ENCODE results near the gene KATNB1. TPM values are rescaled to one million over a fixed set of nuclear protein-coding genes. Genes with fewer than 3 reads are reported as not detected.
A peak's percentile ranks its signal among the peaks of the same experiment; 100 is the strongest.
"Not testable (repeated sequence)": the region's sequence is repeated elsewhere in the genome, so short reads cannot be mapped to it uniquely, and the experiment has no call there.

The KATNB1 gene
- total and polyA plus RNA-seq, 2 experiments from 2014 or later = 46.4 to 49.4 TPM

- no peak for DNase-seq (ENCODE audit: low read depth in 1 of 2, low spot score in 1 of 2)
- Histone ChIP-seq H3K9me3 (ENCODE audit: low read depth) (no peaks in the 10 kb centered on the region), H3K27me3 (no peaks in the 10 kb centered on the region), H3K36me3 (no peaks in the 10 kb centered on the region), H3K4me3 (no peak overlapping the region), H3K27ac (peak overlapping the region; percentile 70), H3K4me1 (ENCODE audit: low read depth) (peaks cover 5% of the 10 kb centered on the region)
- TF ChIP-seq CTCF (IDR thresholded peaks at IDR 0.05; ENCODE audit: low read depth, low read length) = no peak
Observed at GRCh38 chr16:57743886-57744641, 8.5 kb downstream of the KATNB1 start.

GRCh38 chr16:57744642-57744903 lies 9.0 kb downstream of the KATNB1 start:
- TF ChIP-seq CTCF (IDR thresholded peaks at IDR 0.05; ENCODE audit: low read depth, low read length) = no peak
- Histone ChIP-seq H3K36me3 (no peaks in the 10 kb centered on the region), H3K4me1 (ENCODE audit: low read depth) (peaks cover 5% of the 10 kb centered on the region), H3K27ac (no peak overlapping the region), H3K9me3 (ENCODE audit: low read depth) (no peaks in the 10 kb centered on the region), H3K4me3 (no peak overlapping the region), H3K27me3 (no peaks in the 10 kb centered on the region)
- no peak for DNase-seq (ENCODE audit: low read depth in 1 of 2, low spot score in 1 of 2)

DNA sequence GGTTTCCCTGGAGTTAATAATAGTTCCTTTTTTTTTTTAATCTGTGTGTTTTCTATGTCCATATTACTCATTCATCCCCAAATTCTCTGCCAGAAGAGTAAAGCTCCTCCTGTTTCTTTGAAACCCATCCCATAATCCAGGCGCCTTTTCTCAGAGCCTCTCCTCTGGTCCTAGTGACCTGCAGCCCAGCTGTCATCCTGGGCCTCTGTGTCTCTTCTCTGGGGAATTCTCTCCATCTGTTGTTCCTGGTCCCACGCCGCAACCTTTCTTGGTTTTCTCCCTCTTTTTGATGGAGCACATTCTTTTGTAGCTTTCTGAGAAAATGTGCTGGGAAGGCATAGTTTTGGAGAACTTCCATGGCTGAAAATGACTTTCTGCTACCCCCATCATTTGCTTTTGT lies 10.2 kb downstream of the KATNB1 start:
- Histone ChIP-seq H3K4me1 (ENCODE audit: low read depth) (peaks cover 5% of the 10 kb centered on the region), H3K4me3 (no peak overlapping the region), H3K36me3 (no peaks in the 10 kb centered on the region), H3K27me3 (no peaks in the 10 kb centered on the region), H3K9me3 (ENCODE audit: low read depth) (no peaks in the 10 kb centered on the region), H3K27ac (no peak overlapping the region)
- no peak for DNase-seq (ENCODE audit: low read depth in 1 of 2, low spot score in 1 of 2)
- TF ChIP-seq CTCF (IDR thresholded peaks at IDR 0.05; ENCODE audit: low read depth, low read length) = no peak

GRCh38 chr16:57746316-57746715 lies 10.7 kb downstream of the KATNB1 start:
- H3K27ac ChIP-seq; H3K4me3 ChIP-seq; H3K36me3 ChIP-seq; H3K9me3 ChIP-seq (ENCODE audit: low read depth); DNase-seq (ENCODE audit: low read depth in 1 of 2, low spot score in 1 of 2); H3K27me3 ChIP-seq; H3K4me1 ChIP-seq (ENCODE audit: low read depth): not testable (repeated sequence)

DNA sequence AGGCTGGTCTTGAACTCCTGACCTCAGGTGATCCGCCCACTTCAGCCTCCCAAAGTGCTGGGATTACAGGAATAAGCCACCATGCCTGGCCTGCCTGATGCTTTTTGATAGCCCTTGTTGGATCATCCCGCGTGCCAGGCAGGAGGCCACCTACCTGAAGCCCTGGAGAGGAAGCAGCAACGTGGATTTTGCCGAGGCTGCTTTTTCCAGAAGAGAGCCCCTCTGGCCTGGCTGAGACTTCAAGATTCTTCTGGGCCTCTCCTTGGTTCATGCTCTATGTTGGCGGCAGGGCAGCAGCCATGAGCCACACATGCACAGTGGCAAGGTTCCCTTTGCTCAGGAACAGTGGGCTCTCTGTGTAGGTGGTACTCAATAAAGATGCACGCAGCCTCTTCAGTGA lies 11.5 kb downstream of the KATNB1 start:
- Histone ChIP-seq H3K9me3 (ENCODE audit: low read depth) (no peaks in the 10 kb centered on the region), H3K36me3 (peaks cover 4% of the 10 kb centered on the region), H3K27me3 (no peaks in the 10 kb centered on the region), H3K4me3 (no peak overlapping the region), H3K27ac (no peak overlapping the region), H3K4me1 (ENCODE audit: low read depth) (peaks cover 5% of the 10 kb centered on the region)
- TF ChIP-seq CTCF (IDR thresholded peaks at IDR 0.05; ENCODE audit: low read depth, low read length) = no peak
- no peak for DNase-seq (ENCODE audit: low read depth in 1 of 2, low spot score in 1 of 2)

GRCh38 chr16:57747496-57747895 lies 11.9 kb downstream of the KATNB1 start:
- Histone ChIP-seq H3K27ac (peak overlapping the region; percentile 23), H3K4me1 (ENCODE audit: low read depth) (peaks cover 5% of the 10 kb centered on the region), H3K36me3 (peaks cover 4% of the 10 kb centered on the region), H3K27me3 (no peaks in the 10 kb centered on the region), H3K9me3 (ENCODE audit: low read depth) (no peaks in the 10 kb centered on the region), H3K4me3 (no peak overlapping the region)
- no peak for TF ChIP-seq CTCF (IDR thresholded peaks at IDR 0.05; ENCODE audit: low read depth, low read length)
- DNase-seq (ENCODE audit: low read depth in 1 of 2, low spot score in 1 of 2) = no peak
